ENCODE results near the gene NEURL2. TPM values are rescaled to one million over a fixed set of nuclear protein-coding genes. Genes with fewer than 3 reads are reported as not detected.

Gene NEURL2
- total RNA-seq, 4 donors from 2014 or later = 4.2 to 11.5 (median 5.7) TPM

DNA sequence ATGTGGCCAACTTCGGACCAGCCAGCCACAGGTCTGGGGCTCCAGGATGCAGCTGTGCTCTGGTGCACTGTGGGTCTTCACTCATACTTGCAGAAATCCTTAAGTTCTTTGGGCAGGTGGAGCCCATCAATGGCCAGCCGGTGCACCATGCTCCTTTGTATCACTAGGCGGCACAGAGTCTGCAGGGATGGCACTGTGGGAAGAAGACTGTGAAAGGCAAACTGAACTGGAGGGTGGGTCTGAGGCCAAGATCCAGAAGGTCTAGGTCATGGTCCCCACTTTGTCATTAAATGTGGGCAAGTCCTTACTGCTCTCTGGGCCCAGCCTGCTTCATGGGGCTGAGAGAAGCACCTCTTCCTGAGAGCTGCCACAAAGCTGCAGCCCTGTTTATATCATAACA lies 2.3 kb downstream of the NEURL2 start:
- TF ChIP-seq, protein P1, sequence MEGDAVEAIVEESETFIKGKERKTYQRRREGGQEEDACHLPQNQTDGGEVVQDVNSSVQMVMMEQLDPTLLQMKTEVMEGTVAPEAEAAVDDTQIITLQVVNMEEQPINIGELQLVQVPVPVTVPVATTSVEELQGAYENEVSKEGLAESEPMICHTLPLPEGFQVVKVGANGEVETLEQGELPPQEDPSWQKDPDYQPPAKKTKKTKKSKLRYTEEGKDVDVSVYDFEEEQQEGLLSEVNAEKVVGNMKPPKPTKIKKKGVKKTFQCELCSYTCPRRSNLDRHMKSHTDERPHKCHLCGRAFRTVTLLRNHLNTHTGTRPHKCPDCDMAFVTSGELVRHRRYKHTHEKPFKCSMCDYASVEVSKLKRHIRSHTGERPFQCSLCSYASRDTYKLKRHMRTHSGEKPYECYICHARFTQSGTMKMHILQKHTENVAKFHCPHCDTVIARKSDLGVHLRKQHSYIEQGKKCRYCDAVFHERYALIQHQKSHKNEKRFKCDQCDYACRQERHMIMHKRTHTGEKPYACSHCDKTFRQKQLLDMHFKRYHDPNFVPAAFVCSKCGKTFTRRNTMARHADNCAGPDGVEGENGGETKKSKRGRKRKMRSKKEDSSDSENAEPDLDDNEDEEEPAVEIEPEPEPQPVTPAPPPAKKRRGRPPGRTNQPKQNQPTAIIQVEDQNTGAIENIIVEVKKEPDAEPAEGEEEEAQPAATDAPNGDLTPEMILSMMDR (IDR thresholded peaks at IDR 0.05) = no peak
- no peak for TF ChIP-seq POLR2A (IDR thresholded peaks at IDR 0.05)
- TF ChIP-seq POLR2AphosphoS5 (IDR thresholded peaks at IDR 0.05) = no peak
- H3K27ac ChIP-seq = no peak overlapping the region
- no peaks in the 10 kb centered on the region for H3K9me3 ChIP-seq
- peaks cover 38% of the 10 kb centered on the region for H3K4me1 ChIP-seq
- no peaks in the 10 kb centered on the region for H3K27me3 ChIP-seq
- DNase-seq (ENCODE audit: low spot score in 2 of 2) = no peak
- H3K4me3 ChIP-seq = no peak overlapping the region
- H3K36me3 ChIP-seq = peaks cover 35% of the 10 kb centered on the region
- 100% methylated on average over 2 of the region's 3 CpGs for WGBS

DNA sequence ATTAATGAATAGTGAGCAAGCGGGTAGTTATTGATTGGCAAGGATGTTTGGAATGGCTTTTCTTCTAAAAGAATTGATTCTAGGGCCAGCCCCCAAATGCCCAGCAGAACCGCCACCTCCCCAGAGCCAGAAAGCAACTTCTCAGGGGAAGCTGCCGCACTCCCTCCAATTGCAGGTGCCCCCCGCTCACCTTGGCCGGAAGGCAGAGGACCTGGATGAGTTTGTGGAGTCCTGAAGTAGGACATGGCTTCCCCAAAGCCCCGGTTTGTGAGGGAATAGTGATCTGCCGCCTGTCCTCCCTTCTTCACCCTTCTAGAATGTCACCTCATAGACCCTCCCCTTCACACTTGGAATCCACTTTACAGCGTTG lies 3.7 kb downstream of the NEURL2 start, which contains the start of gene SPATA25:
Gene SPATA25 (minus strand): TSS at position 277 of the 370 bp plus-strand sequence. CDS start 32 bp downstream, at position 245.
- no peak within 1 kb of the TSS for H3K4me3 ChIP-seq
- peaks cover 36% of the 10 kb centered on the region for H3K36me3 ChIP-seq
- H3K27ac ChIP-seq = no peak within 1 kb of the TSS
- H3K27me3 ChIP-seq = no peaks in the 10 kb centered on the region
- H3K4me1 ChIP-seq = peaks cover 29% of the 10 kb centered on the region
- no peaks in the 10 kb centered on the region for H3K9me3 ChIP-seq
- DNase-seq (ENCODE audit: low spot score in 2 of 2) = no peak
- WGBS = 90% methylated on average over 8 of the region's 8 CpGs
- TF ChIP-seq, protein P1 (IDR thresholded peaks at IDR 0.05) = no peak
- TF ChIP-seq POLR2A (IDR thresholded peaks at IDR 0.05) (no peak), POLR2AphosphoS5 (IDR thresholded peaks at IDR 0.05) (no peak), EP300 (IDR thresholded peaks at IDR 0.05) (no peak)

DNA sequence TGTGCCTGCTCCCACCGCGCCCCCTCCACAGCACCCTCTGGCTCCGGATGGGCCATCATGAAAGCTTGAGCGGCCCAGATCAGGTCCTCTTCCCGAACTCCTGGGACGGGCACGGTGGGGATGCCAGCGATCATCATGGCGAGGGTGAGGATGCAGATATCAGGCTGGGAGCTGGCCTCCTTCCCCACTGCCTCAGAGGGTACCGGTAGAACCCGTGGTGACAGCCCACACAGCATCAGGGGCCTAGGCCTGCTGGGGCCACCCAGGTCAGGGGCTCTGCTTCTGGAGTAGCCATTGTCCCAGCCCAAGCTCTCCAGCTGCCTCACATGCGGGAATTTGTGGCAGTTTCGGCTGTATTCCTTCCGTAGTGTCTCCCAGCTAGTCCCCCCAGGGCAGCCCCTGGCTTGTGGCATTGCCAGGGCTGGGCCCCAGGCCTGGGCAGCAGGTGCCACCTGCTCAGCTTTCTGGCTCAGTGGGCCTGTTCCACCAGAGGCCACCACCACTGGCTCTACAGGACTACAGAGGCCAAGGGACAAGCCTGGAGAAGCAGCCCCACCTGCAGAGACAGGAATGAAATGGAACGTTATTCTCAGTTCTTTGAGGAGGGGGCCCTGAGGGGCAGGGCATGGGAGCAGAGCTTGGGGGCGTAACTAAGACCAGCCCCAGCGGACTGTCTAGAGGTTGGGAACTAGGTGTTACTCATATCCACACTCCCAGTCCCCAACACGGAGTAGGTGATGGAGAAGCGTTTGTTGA lies 4.2 kb downstream of the NEURL2 start:
- Histone ChIP-seq H3K27me3 (no peaks in the 10 kb centered on the region), H3K36me3 (peaks cover 37% of the 10 kb centered on the region), H3K27ac (no peak overlapping the region), H3K4me3 (no peak overlapping the region), H3K4me1 (peaks cover 29% of the 10 kb centered on the region), H3K9me3 (no peaks in the 10 kb centered on the region)
- WGBS = 87% methylated on average over 16 of the region's 19 CpGs
- TF ChIP-seq POLR2A (IDR thresholded peaks at IDR 0.05) (no peak), POLR2AphosphoS5 (IDR thresholded peaks at IDR 0.05) (no peak)
- DNase-seq (ENCODE audit: low spot score in 2 of 2) = no peak

DNA sequence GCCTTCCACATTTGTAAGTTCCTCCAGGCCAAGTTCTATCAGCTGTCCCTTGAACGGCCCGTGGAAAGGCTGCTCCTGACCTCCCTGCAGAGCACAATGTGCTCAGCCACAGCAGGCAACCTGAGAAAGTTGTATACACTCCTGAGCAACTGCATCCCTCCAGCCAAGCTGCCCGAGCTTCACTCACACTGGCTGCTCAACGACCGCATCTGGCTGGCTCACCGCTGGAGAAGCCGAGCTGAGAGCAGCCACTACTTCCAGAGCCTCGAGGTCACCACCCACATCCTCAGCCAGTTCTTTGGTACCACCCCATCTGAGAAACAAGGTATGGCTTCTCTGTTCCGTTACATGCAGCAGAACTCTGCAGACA lies 7.9 kb downstream of the NEURL2 start:
- Histone ChIP-seq H3K27ac (no peak overlapping the region), H3K4me1 (peaks cover 28% of the 10 kb centered on the region), H3K4me3 (no peak overlapping the region), H3K36me3 (peaks cover 44% of the 10 kb centered on the region), H3K9me3 (no peaks in the 10 kb centered on the region), H3K27me3 (no peaks in the 10 kb centered on the region)
- TF ChIP-seq POLR2AphosphoS5 (IDR thresholded peaks at IDR 0.05) (no peak), POLR2A (IDR thresholded peaks at IDR 0.05) (no peak), EP300 (IDR thresholded peaks at IDR 0.05) (no peak)
- TF ChIP-seq, protein P1 (IDR thresholded peaks at IDR 0.05) = no peak
- no peak for DNase-seq (ENCODE audit: low spot score in 2 of 2)
- 87% methylated on average over 8 of the region's 9 CpGs for WGBS

DNA sequence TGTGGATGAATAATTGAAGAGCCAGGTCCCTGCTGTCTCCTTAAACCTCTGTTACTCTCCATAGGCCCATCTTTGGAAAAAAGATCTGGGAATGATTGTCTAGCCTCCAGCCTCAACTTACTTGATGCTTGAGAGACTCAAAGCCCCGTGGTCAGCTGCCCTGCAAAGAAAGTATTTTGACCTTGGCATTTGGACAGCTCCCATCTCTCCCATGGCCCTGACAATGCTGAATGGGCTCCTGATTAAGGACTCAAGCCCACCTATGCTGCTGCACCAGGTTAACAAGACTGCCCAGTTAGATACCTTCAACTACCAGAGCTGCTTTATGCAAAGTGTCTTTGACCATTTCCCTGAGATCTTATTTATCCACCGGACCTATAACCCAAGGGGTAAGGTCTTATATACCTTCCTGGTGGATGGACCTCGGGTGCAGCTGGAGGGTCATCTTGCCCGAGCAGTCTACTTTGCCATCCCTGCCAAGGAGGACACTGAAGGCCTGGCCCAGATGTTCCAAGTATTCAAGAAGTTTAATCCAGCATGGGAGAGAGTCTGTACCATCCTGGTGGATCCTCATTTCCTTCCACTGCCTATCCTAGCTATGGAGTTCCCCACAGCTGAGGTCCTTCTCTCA lies 8.4 kb downstream of the NEURL2 start:
- peaks cover 28% of the 10 kb centered on the region for H3K4me1 ChIP-seq
- no peak overlapping the region for H3K4me3 ChIP-seq
- TF ChIP-seq, protein P1 (IDR thresholded peaks at IDR 0.05) = no peak
- TF ChIP-seq POLR2A (IDR thresholded peaks at IDR 0.05) = no peak
- no peak for TF ChIP-seq EP300 (IDR thresholded peaks at IDR 0.05)
- no peak for TF ChIP-seq POLR2AphosphoS5 (IDR thresholded peaks at IDR 0.05)
- no peak overlapping the region for H3K27ac ChIP-seq
- DNase-seq (ENCODE audit: low spot score in 2 of 2) = no peak
- H3K27me3 ChIP-seq = no peaks in the 10 kb centered on the region
- peaks cover 48% of the 10 kb centered on the region for H3K36me3 ChIP-seq
- WGBS = 86% methylated on average over 4 of the region's 4 CpGs
- no peaks in the 10 kb centered on the region for H3K9me3 ChIP-seq

Measured in suprapubic skin (tissue), 4 donors.